Right atrium auricular region (tissue), 2 donors: Measurements from ENCODE around the gene FSIP1. TPM values are rescaled to one million over a fixed set of nuclear protein-coding genes. Genes with fewer than 3 reads are reported as not detected.

Experiments used
- DNase-seq: peaks from one replicate; pipeline ENCODE4 v3.0.0-alpha.2; 2019; ENCODE audit warnings: low spot score
- H3K27ac ChIP-seq, 2 donors: fragments of 200-600 bp; sonication (generic); 1 replicate in 1 of 2; 2 replicates in 1 of 2; pipeline ENCODE4 v1.5.1; 2016 to 2019
- H3K27me3 ChIP-seq, 2 donors: fragments of 200-600 bp; sonication (generic); one replicate each; pipeline versions ENCODE4 v1.5.1 to v1.6.0; 2017 to 2019
- H3K36me3 ChIP-seq: fragments of 200-600 bp; sonication (generic); one replicate; pipeline ENCODE4 v1.5.1; 2016
- H3K4me1 ChIP-seq, 2 donors: fragments of 200-600 bp; sonication (generic); one replicate each; pipeline versions ENCODE4 v1.5.1 to v1.6.0; 2017 to 2019
- H3K4me3 ChIP-seq, 2 donors: fragments of 200-600 bp; sonication (generic); 1 replicate in 1 of 2; 2 replicates in 1 of 2; pipeline ENCODE4 v1.5.1; 2017 to 2019; ENCODE audit warnings: mild to moderate bottlenecking in 1 of 2, moderate library complexity in 1 of 2
- H3K9me3 ChIP-seq, 2 donors: fragments of 200-600 bp; sonication (generic); one replicate each; pipeline ENCODE4 v1.5.1; 2019
- total RNA-seq, 2 donors: library from RNA; depleted of rRNA; stranded (reverse); fragments of >200 nt; gene quantifications; one replicate each; pipeline ENCODE4 v1.1.0, GENCODE V29; 2016
- TF ChIP-seq, protein P1 (sequence below), 2 donors: fragments of 200-600 bp; sonication (generic); IDR thresholded peaks; one replicate each; pipeline ENCODE4 v1.5.1; 2019; ENCODE audit warnings: antibody characterized with exemption in 2 of 2

FSIP1 gene
- total RNA-seq, 2 donors from 2014 or later = 0.24 TPM; not detected in 1

DNA sequence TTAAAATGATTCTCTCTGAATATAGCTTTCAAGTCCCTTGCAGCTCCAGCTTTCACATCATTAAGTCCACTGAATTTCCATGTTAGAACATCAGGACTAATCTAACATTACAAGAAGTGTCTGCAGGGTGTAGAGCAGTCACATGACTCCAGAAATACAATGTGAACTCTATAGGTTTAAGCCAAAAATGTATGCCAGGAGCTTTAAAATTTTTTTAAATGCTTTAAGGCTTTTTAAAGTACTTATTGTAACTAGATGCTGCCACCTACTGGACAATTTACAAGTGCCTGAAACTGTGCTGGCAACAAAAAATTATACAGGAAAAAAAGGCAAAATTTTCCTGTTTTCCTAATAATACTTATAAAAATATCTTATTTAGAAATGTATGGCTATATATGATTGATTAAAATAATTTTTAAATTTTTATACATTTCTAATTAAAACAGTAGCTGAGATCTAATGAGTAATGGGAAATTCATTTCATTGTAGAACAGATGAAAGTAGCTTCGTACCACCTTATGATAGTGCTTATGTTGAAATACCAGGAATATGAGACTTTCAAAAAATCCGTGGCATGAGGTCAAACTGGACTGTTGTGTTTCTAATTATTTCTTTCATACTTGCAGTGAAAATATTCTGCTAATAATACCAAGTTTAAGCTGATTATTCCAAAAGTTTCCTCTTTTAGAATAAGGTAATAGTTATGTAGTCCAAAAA is 25.7 kb downstream of the FSIP1 start:
- TF ChIP-seq, protein P1, sequence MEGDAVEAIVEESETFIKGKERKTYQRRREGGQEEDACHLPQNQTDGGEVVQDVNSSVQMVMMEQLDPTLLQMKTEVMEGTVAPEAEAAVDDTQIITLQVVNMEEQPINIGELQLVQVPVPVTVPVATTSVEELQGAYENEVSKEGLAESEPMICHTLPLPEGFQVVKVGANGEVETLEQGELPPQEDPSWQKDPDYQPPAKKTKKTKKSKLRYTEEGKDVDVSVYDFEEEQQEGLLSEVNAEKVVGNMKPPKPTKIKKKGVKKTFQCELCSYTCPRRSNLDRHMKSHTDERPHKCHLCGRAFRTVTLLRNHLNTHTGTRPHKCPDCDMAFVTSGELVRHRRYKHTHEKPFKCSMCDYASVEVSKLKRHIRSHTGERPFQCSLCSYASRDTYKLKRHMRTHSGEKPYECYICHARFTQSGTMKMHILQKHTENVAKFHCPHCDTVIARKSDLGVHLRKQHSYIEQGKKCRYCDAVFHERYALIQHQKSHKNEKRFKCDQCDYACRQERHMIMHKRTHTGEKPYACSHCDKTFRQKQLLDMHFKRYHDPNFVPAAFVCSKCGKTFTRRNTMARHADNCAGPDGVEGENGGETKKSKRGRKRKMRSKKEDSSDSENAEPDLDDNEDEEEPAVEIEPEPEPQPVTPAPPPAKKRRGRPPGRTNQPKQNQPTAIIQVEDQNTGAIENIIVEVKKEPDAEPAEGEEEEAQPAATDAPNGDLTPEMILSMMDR (IDR thresholded peaks at IDR 0.05) = peak; percentile 72 to 88
- Histone ChIP-seq H3K4me3 (no peak overlapping the region), H3K4me1 (no peaks in the 10 kb centered on the region), H3K9me3 (no peaks in the 10 kb centered on the region), H3K27ac (no peak overlapping the region), H3K36me3 (no peaks in the 10 kb centered on the region), H3K27me3 (no peaks in the 10 kb centered on the region)
- DNase-seq = no peak

DNA sequence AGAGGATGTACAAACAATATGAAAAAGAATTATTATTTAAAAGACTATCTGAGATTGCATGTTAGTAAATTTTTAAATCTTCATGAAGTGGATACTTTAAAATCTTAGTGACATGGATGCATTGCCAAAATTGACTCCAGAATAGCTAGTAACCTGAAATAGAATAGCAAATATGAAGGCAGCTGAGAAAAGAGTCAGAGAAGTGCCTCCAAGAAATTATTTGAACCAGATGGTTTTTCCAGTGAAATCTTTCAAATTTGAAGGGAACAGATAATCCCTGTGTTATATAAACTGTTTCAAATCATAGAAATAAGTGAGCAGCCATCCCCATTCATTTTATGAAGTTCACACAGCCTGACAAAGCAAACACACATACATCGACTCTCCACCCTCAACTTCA is 29.6 kb downstream of the FSIP1 start:
- H3K27ac ChIP-seq = no peak overlapping the region
- no peaks in the 10 kb centered on the region for H3K9me3 ChIP-seq
- TF ChIP-seq, protein P1 (IDR thresholded peaks at IDR 0.05) = no peak
- H3K36me3 ChIP-seq = no peaks in the 10 kb centered on the region
- H3K4me1 ChIP-seq = no peaks in the 10 kb centered on the region
- no peak for DNase-seq
- H3K4me3 ChIP-seq = no peak overlapping the region
- H3K27me3 ChIP-seq = no peaks in the 10 kb centered on the region

DNA sequence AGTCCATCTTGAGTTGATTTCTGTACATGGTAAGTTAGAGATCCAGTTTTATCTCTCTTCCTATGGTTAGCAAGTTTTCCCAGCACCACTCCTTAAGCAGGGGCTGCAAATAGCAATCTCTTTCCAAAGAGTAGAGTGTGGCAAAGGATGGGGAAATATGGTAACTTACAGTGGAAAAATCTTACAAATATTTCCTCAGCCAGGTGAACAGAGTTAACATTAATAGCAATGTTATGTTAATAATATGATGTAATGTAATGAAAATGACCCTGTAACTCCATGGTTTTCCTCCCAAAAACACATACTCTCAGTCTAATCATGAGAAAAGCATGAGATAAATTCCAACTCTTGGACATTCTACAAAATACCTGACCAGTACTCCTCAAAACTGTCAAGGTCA is 30.4 kb downstream of the FSIP1 start:
- DNase-seq = no peak
- H3K9me3 ChIP-seq = no peaks in the 10 kb centered on the region
- H3K27ac ChIP-seq = no peak overlapping the region
- H3K4me3 ChIP-seq = no peak overlapping the region
- TF ChIP-seq, protein P1 (IDR thresholded peaks at IDR 0.05) = no peak
- no peaks in the 10 kb centered on the region for H3K27me3 ChIP-seq
- H3K4me1 ChIP-seq = no peaks in the 10 kb centered on the region
- H3K36me3 ChIP-seq = no peaks in the 10 kb centered on the region

DNA sequence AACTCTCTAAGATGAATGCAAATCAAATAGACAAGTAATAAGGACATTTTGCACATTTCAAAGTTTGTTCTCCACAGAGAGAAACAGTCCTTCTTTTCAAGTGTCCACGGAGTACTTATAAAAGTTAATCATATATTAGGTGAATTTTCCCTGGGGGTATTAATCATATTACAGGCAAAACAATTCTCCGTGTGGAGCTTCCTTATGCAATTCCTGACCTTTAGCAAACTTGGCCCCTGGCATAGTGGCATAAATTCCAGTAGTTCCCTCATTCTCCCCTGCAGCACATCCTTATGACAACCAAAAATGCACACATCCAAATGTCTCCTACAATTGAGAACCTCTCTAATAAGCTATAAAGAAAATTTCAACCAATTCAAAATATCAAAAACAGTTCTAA is 34.4 kb downstream of the FSIP1 start:
- Histone ChIP-seq H3K4me3 (no peak overlapping the region), H3K36me3 (no peaks in the 10 kb centered on the region), H3K9me3 (no peaks in the 10 kb centered on the region), H3K4me1 (no peaks in the 10 kb centered on the region), H3K27ac (no peak overlapping the region), H3K27me3 (no peaks in the 10 kb centered on the region)
- no peak for DNase-seq
- TF ChIP-seq, protein P1 (IDR thresholded peaks at IDR 0.05) = no peak

DNA sequence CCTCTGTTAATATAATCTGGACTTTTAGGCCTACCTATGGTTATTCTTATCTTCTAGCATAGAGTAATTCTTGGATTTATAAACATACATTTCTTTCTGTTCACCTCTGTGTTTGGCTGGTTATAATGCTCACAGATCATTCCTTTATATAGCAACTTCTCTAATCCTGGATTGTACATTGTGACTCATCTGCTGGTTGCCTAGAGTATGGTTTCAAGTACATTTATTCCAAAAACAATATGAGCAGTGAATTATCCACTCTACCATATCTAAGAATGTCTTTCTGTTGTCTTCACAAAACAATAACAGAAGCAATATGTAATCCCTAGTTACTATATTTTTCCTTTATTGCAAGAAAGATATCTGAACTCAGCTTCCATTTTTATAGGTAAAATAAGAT is 35.3 kb downstream of the FSIP1 start:
- H3K9me3 ChIP-seq = no peaks in the 10 kb centered on the region
- no peak overlapping the region for H3K4me3 ChIP-seq
- TF ChIP-seq, protein P1 (IDR thresholded peaks at IDR 0.05) = no peak

More for the DNA sequence above, 35.3 kb downstream of the FSIP1 start:
- Histone ChIP-seq H3K27me3 (no peaks in the 10 kb centered on the region), H3K36me3 (no peaks in the 10 kb centered on the region), H3K27ac (no peak overlapping the region), H3K4me1 (no peaks in the 10 kb centered on the region)
- DNase-seq = no peak
